Measurements from ENCODE around the gene KIR3DL3. TPM values are rescaled to one million over a fixed set of nuclear protein-coding genes. Genes with fewer than 3 reads are reported as not detected.
"Not testable (repeated sequence)": the region's sequence is repeated elsewhere in the genome, so short reads cannot be mapped to it uniquely, and the experiment has no call there.

KIR3DL3 gene
- total RNA-seq, 2 donors from 2014 or later, result not detected

- Histone ChIP-seq H3K27me3 (ENCODE audit: control insufficient read depth, insufficient read depth, low read length, poor library complexity, severe bottlenecking) (no peaks in the 10 kb centered on the region), H3K36me3 (ENCODE audit: control insufficient read depth, insufficient read depth, low read length) (no peaks in the 10 kb centered on the region), H3K9ac (ENCODE audit: extremely low read depth, low read length, poor library complexity, severe bottlenecking) (no peak overlapping the region), H3K9me3 (ENCODE audit: control insufficient read depth, low read length) (peaks cover 24% of the 10 kb centered on the region), H3K4me1 (ENCODE audit: control insufficient read depth, insufficient read depth, low read length) (no peaks in the 10 kb centered on the region), H3K4me3 (ENCODE audit: low read length) (no peak overlapping the region), H3K27ac (ENCODE audit: low read depth, low read length) (no peak overlapping the region)
- 32% methylated on average over 2 of the region's 2 CpGs; no CpG with 5 or more reads in 1 of the 2 experiments for WGBS, 2 experiments (ENCODE audit: insufficient coverage in 1 of 2, insufficient read length in 1 of 2)
- TF ChIP-seq CTCF (conservative IDR thresholded peaks at IDR 0.05), result no peak
- Mint-ChIP-seq H3K4me1 (no peaks in the 10 kb centered on the region), H3K36me3 (ENCODE audit: low read depth) (no peaks in the 10 kb centered on the region), H3K27ac (no peak overlapping the region), H3K4me3 (no peak overlapping the region), H3K27me3 (ENCODE audit: insufficient read depth) (no peaks in the 10 kb centered on the region), H3K9me3 (peaks cover 87% of the 10 kb centered on the region)
- DNase-seq, result no peak
Observed at GRCh38 chr19:54696766-54697165, 27.5 kb upstream of the KIR3DL3 start.

- not testable (repeated sequence) for H3K27ac Mint-ChIP-seq; H3K4me1 ChIP-seq (ENCODE audit: control insufficient read depth, insufficient read depth, low read length); H3K9ac ChIP-seq (ENCODE audit: extremely low read depth, low read length, poor library complexity, severe bottlenecking); H3K4me3 Mint-ChIP-seq; DNase-seq; H3K36me3 Mint-ChIP-seq (ENCODE audit: low read depth); H3K36me3 ChIP-seq (ENCODE audit: control insufficient read depth, insufficient read depth, low read length); H3K27me3 ChIP-seq (ENCODE audit: control insufficient read depth, insufficient read depth, low read length, poor library complexity, severe bottlenecking); H3K4me3 ChIP-seq (ENCODE audit: low read length); H3K4me1 Mint-ChIP-seq; H3K27ac ChIP-seq (ENCODE audit: low read depth, low read length); H3K27me3 Mint-ChIP-seq (ENCODE audit: insufficient read depth)
- 79% methylated on average over 13 of the region's 13 CpGs; no CpG with 5 or more reads in 1 of the 2 experiments for WGBS, 2 experiments (ENCODE audit: insufficient coverage in 1 of 2, insufficient read length in 1 of 2)
- H3K9me3 Mint-ChIP-seq, result peaks cover 88% of the 10 kb centered on the region
- peaks cover 18% of the 10 kb centered on the region for H3K9me3 ChIP-seq (ENCODE audit: control insufficient read depth, low read length)
Observed at GRCh38 chr19:54697716-54698115, 26.5 kb upstream of the KIR3DL3 start.

GRCh38 chr19:54704928-54705327 is 19.3 kb upstream of the KIR3DL3 start:
- H3K9ac ChIP-seq (ENCODE audit: extremely low read depth, low read length, poor library complexity, severe bottlenecking), result no peak overlapping the region
- Mint-ChIP-seq H3K9me3 (peaks cover 95% of the 10 kb centered on the region), H3K36me3 (ENCODE audit: low read depth) (no peaks in the 10 kb centered on the region), H3K4me1 (no peaks in the 10 kb centered on the region), H3K4me3 (no peak overlapping the region), H3K27ac (no peak overlapping the region), H3K27me3 (ENCODE audit: insufficient read depth) (no peaks in the 10 kb centered on the region)
- H3K4me3 ChIP-seq (ENCODE audit: low read length), result no peak overlapping the region
- 69 to 80% methylated on average over 5 to 8 of the region's 8 CpGs for WGBS, 2 experiments (ENCODE audit: insufficient coverage in 1 of 2, insufficient read length in 1 of 2)
- no peak for TF ChIP-seq CTCF (conservative IDR thresholded peaks at IDR 0.05)
- no peaks in the 10 kb centered on the region for H3K4me1 ChIP-seq (ENCODE audit: control insufficient read depth, insufficient read depth, low read length)
- H3K27ac ChIP-seq (ENCODE audit: low read depth, low read length), result no peak overlapping the region
- DNase-seq, result no peak
- H3K27me3 ChIP-seq (ENCODE audit: control insufficient read depth, insufficient read depth, low read length, poor library complexity, severe bottlenecking), result no peaks in the 10 kb centered on the region
- peaks cover 44% of the 10 kb centered on the region for H3K9me3 ChIP-seq (ENCODE audit: control insufficient read depth, low read length)
- H3K36me3 ChIP-seq (ENCODE audit: control insufficient read depth, insufficient read depth, low read length), result no peaks in the 10 kb centered on the region

GRCh38 chr19:54707962-54708361 is 16.3 kb upstream of the KIR3DL3 start:
- Histone ChIP-seq H3K9ac (ENCODE audit: extremely low read depth, low read length, poor library complexity, severe bottlenecking) (no peak overlapping the region), H3K4me3 (ENCODE audit: low read length) (no peak overlapping the region), H3K4me1 (ENCODE audit: control insufficient read depth, insufficient read depth, low read length) (no peaks in the 10 kb centered on the region), H3K36me3 (ENCODE audit: control insufficient read depth, insufficient read depth, low read length) (no peaks in the 10 kb centered on the region), H3K27me3 (ENCODE audit: control insufficient read depth, insufficient read depth, low read length, poor library complexity, severe bottlenecking) (no peaks in the 10 kb centered on the region), H3K27ac (ENCODE audit: low read depth, low read length) (no peak overlapping the region), H3K9me3 (ENCODE audit: control insufficient read depth, low read length) (peaks cover 31% of the 10 kb centered on the region)
- Mint-ChIP-seq H3K36me3 (ENCODE audit: low read depth) (no peaks in the 10 kb centered on the region), H3K4me1 (no peaks in the 10 kb centered on the region), H3K27me3 (ENCODE audit: insufficient read depth) (no peaks in the 10 kb centered on the region), H3K27ac (no peak overlapping the region), H3K4me3 (no peak overlapping the region), H3K9me3 (peaks cover 83% of the 10 kb centered on the region)
- WGBS, 2 experiments (ENCODE audit: insufficient coverage in 1 of 2, insufficient read length in 1 of 2), result 66% methylated on average over 4 of the region's 4 CpGs; no CpG with 5 or more reads in 1 of the 2 experiments
- DNase-seq, result no peak
- no peak for TF ChIP-seq CTCF (conservative IDR thresholded peaks at IDR 0.05)
